ENCODE measurements around the gene EEFSEC. TPM values are rescaled to one million over a fixed set of nuclear protein-coding genes. Genes with fewer than 3 reads are reported as not detected.

The EEFSEC gene
- total RNA-seq, 1 donor from 2014 or later, result 2.6 TPM

DNA sequence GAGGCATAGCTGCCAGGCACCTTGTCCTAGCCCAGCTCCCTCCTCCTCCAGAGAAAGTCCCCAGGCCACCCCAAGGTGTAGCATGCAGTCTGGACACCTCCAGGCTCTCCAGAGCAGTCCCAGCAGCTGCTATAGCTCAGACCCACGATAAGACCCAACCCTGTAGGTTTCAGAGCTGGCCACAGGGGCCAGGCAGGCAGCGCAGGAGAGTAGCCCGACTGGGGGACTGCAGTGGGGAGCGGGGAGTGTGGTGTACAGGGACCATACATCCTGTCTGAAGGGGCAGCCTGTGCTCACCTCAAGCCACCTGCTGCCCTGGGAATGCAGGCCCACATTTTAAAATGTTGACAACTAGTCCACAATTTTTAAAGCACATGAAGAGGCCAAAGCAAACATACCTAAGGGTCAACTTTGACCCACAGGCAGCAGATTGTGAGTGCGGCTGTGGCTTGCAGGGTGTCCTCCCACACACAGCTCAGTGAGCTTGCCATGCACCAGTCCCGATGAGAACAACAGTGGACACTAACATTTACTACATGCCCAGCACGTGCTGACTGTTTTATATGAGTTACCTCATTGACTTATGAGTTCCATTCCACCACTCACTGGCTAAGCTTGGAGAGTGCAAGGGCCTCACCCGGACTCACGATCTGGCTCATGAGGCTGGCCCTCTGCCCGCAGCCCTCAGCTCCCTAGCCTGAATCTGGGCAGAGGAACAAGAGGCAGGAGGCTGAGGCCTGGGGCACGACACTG lies 232.0 kb downstream of the EEFSEC start:
- no peaks in the 10 kb centered on the region for H3K36me3 ChIP-seq (ENCODE audit: control insufficient read depth in 3 of 3, insufficient read depth in 3 of 3, low read length in 3 of 3)
- peaks cover 53 to 70% (median 58%) of the 10 kb centered on the region in 3 donors for H3K4me1 ChIP-seq (ENCODE audit: control insufficient read depth in 3 of 3, insufficient read depth in 3 of 3, low read length in 3 of 3)
- no peaks in the 10 kb centered on the region for H3K27me3 ChIP-seq (ENCODE audit: control insufficient read depth in 3 of 3, insufficient read depth in 3 of 3, low read length in 3 of 3)
- peak overlapping the region in 2 of 3 donors; percentile 66 to 68 for H3K9ac ChIP-seq (ENCODE audit: low read depth in 1 of 3, low read length in 3 of 3)
- H3K27ac ChIP-seq (ENCODE audit: low read depth, low read length), result peak overlapping the region; percentile 33
- H3K9me3 ChIP-seq (ENCODE audit: control insufficient read depth in 3 of 3, low read length in 3 of 3), result no peaks in the 10 kb centered on the region
- no peak overlapping the region for H3K4me3 ChIP-seq (ENCODE audit: low read length in 3 of 3)

DNA sequence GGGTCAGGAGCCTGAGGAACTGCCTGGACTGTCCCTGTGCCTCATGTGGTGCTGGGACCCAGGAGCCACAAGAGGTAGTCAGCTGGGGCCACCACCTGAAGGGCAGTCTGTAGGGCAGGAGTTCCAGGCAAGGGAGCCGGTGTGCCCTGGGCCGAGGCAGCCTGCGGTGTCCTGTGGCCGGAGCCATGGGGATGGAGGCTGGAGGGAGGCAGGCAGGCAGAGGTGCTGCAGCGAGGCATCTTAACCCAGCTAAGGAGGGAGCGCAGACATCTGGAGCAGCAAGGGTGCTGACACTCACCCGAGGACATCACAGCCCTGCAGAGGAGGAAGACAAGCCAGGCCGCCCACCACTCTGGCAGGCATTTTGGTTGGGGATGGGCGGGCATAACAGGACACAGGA lies 235.7 kb downstream of the EEFSEC start:
- no peak overlapping the region for H3K4me3 ChIP-seq (ENCODE audit: low read length in 3 of 3)
- H3K9me3 ChIP-seq (ENCODE audit: control insufficient read depth in 3 of 3, low read length in 3 of 3), result no peaks in the 10 kb centered on the region
- H3K27ac ChIP-seq (ENCODE audit: low read depth, low read length), result no peak overlapping the region
- H3K27me3 ChIP-seq (ENCODE audit: control insufficient read depth in 3 of 3, insufficient read depth in 3 of 3, low read length in 3 of 3), result no peaks in the 10 kb centered on the region
- no peak overlapping the region for H3K9ac ChIP-seq (ENCODE audit: low read depth in 1 of 3, low read length in 3 of 3)
- peaks cover 44 to 61% (median 47%) of the 10 kb centered on the region in 3 donors for H3K4me1 ChIP-seq (ENCODE audit: control insufficient read depth in 3 of 3, insufficient read depth in 3 of 3, low read length in 3 of 3)
- no peaks in the 10 kb centered on the region for H3K36me3 ChIP-seq (ENCODE audit: control insufficient read depth in 3 of 3, insufficient read depth in 3 of 3, low read length in 3 of 3)

DNA sequence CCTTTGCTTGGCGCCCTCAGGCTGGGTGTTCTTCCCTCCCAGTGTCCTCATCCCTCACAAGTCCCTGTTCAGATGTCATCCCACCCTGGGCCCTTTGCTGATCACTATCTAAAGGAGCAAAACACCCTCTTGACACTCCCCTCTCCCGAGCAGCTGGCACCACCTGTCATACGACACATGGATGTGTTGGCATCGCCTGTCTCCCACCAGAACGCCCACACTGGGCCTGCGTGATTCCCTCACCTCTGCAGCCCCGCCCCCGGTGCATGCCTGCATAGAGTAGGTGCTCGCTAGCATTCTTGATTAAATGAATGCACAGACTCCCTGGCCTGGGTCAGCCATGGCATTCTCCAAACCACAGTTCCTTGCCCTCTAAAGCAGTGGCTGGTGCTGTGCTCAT lies 237.6 kb downstream of the EEFSEC start:
- peaks cover 26 to 52% (median 36%) of the 10 kb centered on the region in 3 donors for H3K4me1 ChIP-seq (ENCODE audit: control insufficient read depth in 3 of 3, insufficient read depth in 3 of 3, low read length in 3 of 3)
- no peak overlapping the region for H3K9ac ChIP-seq (ENCODE audit: low read depth in 1 of 3, low read length in 3 of 3)
- no peaks in the 10 kb centered on the region for H3K9me3 ChIP-seq (ENCODE audit: control insufficient read depth in 3 of 3, low read length in 3 of 3)
- no peak overlapping the region for H3K4me3 ChIP-seq (ENCODE audit: low read length in 3 of 3)
- no peaks in the 10 kb centered on the region for H3K36me3 ChIP-seq (ENCODE audit: control insufficient read depth in 3 of 3, insufficient read depth in 3 of 3, low read length in 3 of 3)
- no peaks in the 10 kb centered on the region for H3K27me3 ChIP-seq (ENCODE audit: control insufficient read depth in 3 of 3, insufficient read depth in 3 of 3, low read length in 3 of 3)
- H3K27ac ChIP-seq (ENCODE audit: low read depth, low read length), result no peak overlapping the region

DNA sequence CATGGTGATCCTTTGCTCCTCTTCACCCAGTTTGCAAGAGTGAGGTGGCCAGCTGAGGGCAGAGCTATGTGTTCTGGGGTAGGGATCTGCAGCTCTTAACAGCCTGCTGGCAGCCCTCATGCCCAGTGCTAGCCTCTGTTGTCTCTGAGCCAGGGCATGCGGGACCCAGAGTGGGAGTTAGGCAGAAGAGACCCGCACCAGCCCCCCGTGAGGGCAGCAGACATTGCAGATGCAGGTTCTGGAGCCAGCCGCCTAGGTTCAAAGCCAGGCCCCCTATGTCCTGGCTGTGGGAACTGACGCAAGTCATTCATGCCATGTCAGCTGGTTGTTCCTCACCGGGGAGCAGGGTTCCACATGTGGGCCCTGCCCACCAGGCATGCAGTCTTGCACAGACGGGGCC lies 238.7 kb downstream of the EEFSEC start:
- H3K9ac ChIP-seq (ENCODE audit: low read depth in 1 of 3, low read length in 3 of 3), result no peak overlapping the region

DNA sequence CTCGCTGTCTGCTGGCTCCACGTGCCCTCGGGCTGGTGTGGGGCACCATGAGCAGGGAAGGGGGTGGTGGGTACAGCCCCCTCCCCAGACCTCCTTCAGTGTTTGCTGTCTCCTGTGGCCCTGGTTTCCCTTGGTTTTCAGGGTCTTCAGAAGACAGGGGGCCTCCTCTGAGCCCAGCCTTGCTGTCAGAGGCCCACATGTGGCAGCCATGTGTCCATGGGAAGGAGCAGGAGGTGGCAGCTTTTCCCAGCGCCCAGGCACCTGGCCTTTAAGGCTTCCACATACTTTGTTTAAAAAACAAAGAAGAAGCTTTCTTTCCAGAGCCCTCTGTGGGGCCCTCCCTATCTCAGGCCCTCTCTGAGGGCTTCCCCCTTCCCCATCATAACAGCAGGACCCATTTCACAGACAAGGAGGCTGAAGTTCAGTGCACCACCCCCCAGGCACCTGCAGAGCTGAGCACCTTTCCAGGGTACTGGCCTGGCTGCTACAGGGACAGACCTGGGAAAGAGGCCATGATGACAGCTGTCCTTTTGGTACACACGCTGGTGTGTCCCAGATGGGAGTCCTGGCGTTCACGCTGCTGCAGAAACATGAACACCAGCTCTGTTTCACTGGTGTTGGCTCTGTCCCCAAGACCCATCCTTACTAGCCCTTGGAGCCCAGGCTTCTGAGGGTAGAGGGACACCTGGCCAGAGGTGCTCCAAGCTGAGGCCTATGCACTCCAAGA lies 239.7 kb downstream of the EEFSEC start:
- H3K9me3 ChIP-seq (ENCODE audit: control insufficient read depth in 3 of 3, low read length in 3 of 3), result no peaks in the 10 kb centered on the region
- H3K9ac ChIP-seq (ENCODE audit: low read depth in 1 of 3, low read length in 3 of 3), result peak overlapping the region in 2 of 3 donors; percentile 33 to 40
- peaks cover 21 to 39% (median 21%) of the 10 kb centered on the region in 3 donors for H3K4me1 ChIP-seq (ENCODE audit: control insufficient read depth in 3 of 3, insufficient read depth in 3 of 3, low read length in 3 of 3)

More for the DNA sequence above, 238.7 kb downstream of the EEFSEC start:
- H3K36me3 ChIP-seq (ENCODE audit: control insufficient read depth in 3 of 3, insufficient read depth in 3 of 3, low read length in 3 of 3), result no peaks in the 10 kb centered on the region
- H3K9me3 ChIP-seq (ENCODE audit: control insufficient read depth in 3 of 3, low read length in 3 of 3), result no peaks in the 10 kb centered on the region
- no peaks in the 10 kb centered on the region for H3K27me3 ChIP-seq (ENCODE audit: control insufficient read depth in 3 of 3, insufficient read depth in 3 of 3, low read length in 3 of 3)
- H3K4me3 ChIP-seq (ENCODE audit: low read length in 3 of 3), result no peak overlapping the region
- H3K4me1 ChIP-seq (ENCODE audit: control insufficient read depth in 3 of 3, insufficient read depth in 3 of 3, low read length in 3 of 3), result peaks cover 18 to 43% (median 25%) of the 10 kb centered on the region in 3 donors
- no peak overlapping the region for H3K27ac ChIP-seq (ENCODE audit: low read depth, low read length)

DNA sequence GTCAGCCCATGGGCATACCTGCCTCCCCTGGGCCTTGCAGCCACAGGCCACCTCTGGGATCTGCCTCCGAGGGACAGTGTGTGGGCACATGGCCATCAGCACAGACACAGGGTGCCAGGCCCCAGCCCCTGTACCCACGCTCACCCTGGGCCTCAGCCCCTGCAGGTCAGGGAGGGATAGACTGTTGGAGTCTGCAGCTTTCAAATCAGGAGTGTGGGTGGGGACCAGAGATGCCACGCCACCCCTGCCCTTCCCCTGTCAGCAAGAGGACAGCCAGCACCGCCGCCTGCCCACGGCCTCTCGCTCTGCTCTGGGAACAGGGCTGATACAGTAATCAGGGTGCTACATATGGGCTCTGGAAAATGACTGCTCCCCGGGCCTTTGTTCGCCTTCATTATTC lies 240.8 kb downstream of the EEFSEC start:
- no peaks in the 10 kb centered on the region for H3K9me3 ChIP-seq (ENCODE audit: control insufficient read depth in 3 of 3, low read length in 3 of 3)
- no peak overlapping the region for H3K4me3 ChIP-seq (ENCODE audit: low read length in 3 of 3)
- no peaks in the 10 kb centered on the region for H3K27me3 ChIP-seq (ENCODE audit: control insufficient read depth in 3 of 3, insufficient read depth in 3 of 3, low read length in 3 of 3)
- H3K9ac ChIP-seq (ENCODE audit: low read depth in 1 of 3, low read length in 3 of 3), result no peak overlapping the region
- H3K27ac ChIP-seq (ENCODE audit: low read depth, low read length), result no peak overlapping the region
- no peaks in the 10 kb centered on the region for H3K36me3 ChIP-seq (ENCODE audit: control insufficient read depth in 3 of 3, insufficient read depth in 3 of 3, low read length in 3 of 3)
- H3K4me1 ChIP-seq (ENCODE audit: control insufficient read depth in 3 of 3, insufficient read depth in 3 of 3, low read length in 3 of 3), result peaks cover 21 to 38% (median 21%) of the 10 kb centered on the region in 3 donors

More for the DNA sequence above, 239.7 kb downstream of the EEFSEC start:
- Histone ChIP-seq H3K36me3 (ENCODE audit: control insufficient read depth in 3 of 3, insufficient read depth in 3 of 3, low read length in 3 of 3) (no peaks in the 10 kb centered on the region), H3K4me3 (ENCODE audit: low read length in 3 of 3) (no peak overlapping the region), H3K27ac (ENCODE audit: low read depth, low read length) (no peak overlapping the region), H3K27me3 (ENCODE audit: control insufficient read depth in 3 of 3, insufficient read depth in 3 of 3, low read length in 3 of 3) (no peaks in the 10 kb centered on the region)

DNA sequence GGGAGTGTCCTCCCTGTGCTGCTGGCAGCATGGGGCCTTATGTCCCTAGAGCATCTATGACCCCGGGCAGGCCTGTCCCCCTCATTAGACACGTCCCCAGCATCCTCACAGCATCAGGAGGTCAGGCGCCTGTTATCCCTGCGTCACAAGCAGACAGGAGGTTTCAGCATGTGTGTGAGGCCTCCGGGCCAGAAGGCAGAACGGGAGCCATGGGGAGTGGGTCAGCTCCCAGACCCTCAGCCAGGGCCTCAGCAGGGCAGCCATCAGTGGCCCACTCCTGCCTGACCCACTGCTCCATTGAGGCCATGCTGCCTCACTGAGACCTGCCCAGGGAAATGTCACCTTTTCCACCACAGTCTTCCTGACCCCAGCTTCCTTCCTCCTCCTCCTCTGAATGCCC lies 241.8 kb downstream of the EEFSEC start:
- peaks cover 16 to 35% (median 21%) of the 10 kb centered on the region in 3 donors for H3K4me1 ChIP-seq (ENCODE audit: control insufficient read depth in 3 of 3, insufficient read depth in 3 of 3, low read length in 3 of 3)

DNA sequence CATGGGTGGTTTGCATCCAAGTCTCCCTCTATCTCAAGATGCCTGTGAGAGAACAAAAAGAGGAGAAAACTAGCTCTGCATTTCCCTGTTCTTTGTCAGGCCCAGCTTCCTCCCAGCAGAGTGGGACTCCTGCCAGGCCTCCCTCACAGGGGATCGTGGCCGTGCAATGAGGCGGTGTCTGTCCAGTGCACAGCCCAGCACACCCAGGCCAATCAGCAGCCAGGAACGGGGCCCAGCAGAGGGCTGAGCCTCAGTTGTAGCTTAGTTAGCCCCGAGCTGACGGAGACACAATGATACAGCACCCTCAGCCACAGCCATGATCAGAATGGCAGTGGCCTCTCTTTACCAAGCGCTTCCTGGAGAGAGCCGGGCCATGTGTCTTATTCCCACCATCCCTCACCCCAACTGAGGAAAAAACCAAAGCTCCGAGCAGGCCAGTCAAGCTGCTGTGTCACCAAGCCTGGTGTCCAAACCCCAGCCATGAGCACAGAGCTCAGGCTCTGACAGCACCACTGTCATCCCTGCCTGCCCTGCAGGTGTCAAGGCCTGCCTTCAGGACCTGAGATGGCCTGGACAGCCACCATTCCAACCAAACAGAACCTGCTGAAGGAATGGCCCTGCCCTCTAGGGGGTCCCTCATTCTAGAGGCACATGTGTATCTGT lies 242.3 kb downstream of the EEFSEC start:
- Histone ChIP-seq H3K9me3 (ENCODE audit: control insufficient read depth in 3 of 3, low read length in 3 of 3) (no peaks in the 10 kb centered on the region), H3K4me1 (ENCODE audit: control insufficient read depth in 3 of 3, insufficient read depth in 3 of 3, low read length in 3 of 3) (peaks cover 16 to 35% (median 21%) of the 10 kb centered on the region in 3 donors), H3K4me3 (ENCODE audit: low read length in 3 of 3) (no peak overlapping the region), H3K36me3 (ENCODE audit: control insufficient read depth in 3 of 3, insufficient read depth in 3 of 3, low read length in 3 of 3) (no peaks in the 10 kb centered on the region), H3K9ac (ENCODE audit: low read depth in 1 of 3, low read length in 3 of 3) (peak overlapping the region in 2 of 3 donors; percentile 3 to 33), H3K27ac (ENCODE audit: low read depth, low read length) (no peak overlapping the region), H3K27me3 (ENCODE audit: control insufficient read depth in 3 of 3, insufficient read depth in 3 of 3, low read length in 3 of 3) (no peaks in the 10 kb centered on the region)

More for the DNA sequence above, 241.8 kb downstream of the EEFSEC start:
- no peaks in the 10 kb centered on the region for H3K27me3 ChIP-seq (ENCODE audit: control insufficient read depth in 3 of 3, insufficient read depth in 3 of 3, low read length in 3 of 3)
- H3K36me3 ChIP-seq (ENCODE audit: control insufficient read depth in 3 of 3, insufficient read depth in 3 of 3, low read length in 3 of 3), result no peaks in the 10 kb centered on the region
- no peak overlapping the region for H3K9ac ChIP-seq (ENCODE audit: low read depth in 1 of 3, low read length in 3 of 3)
- H3K9me3 ChIP-seq (ENCODE audit: control insufficient read depth in 3 of 3, low read length in 3 of 3), result no peaks in the 10 kb centered on the region
- H3K27ac ChIP-seq (ENCODE audit: low read depth, low read length), result no peak overlapping the region
- H3K4me3 ChIP-seq (ENCODE audit: low read length in 3 of 3), result no peak overlapping the region

DNA sequence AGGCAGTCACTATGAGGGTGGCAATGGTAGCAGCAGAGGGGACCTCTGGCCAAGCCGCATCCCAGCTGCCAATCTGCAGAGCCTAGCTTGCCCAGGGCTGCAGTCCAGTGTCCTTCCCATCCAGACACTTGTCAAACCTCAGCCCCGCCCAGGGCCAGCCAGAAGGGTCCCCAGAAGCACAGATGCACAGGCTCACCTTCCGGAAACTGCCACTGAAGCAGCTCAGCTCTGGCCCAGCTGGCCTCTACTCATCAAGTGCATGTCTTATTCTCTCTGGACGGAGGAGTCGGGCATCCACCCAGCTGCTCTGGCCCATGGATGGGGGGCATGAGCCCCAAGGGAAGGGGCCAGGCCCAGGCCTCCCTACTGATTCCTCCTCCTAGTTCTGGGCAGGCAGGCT lies 244.2 kb downstream of the EEFSEC start:
- Histone ChIP-seq H3K9me3 (ENCODE audit: control insufficient read depth in 3 of 3, low read length in 3 of 3) (no peaks in the 10 kb centered on the region), H3K27ac (ENCODE audit: low read depth, low read length) (no peak overlapping the region), H3K27me3 (ENCODE audit: control insufficient read depth in 3 of 3, insufficient read depth in 3 of 3, low read length in 3 of 3) (no peaks in the 10 kb centered on the region), H3K4me3 (ENCODE audit: low read length in 3 of 3) (no peak overlapping the region), H3K9ac (ENCODE audit: low read depth in 1 of 3, low read length in 3 of 3) (peak overlapping the region in 1 of 3 donors; percentile 20), H3K4me1 (ENCODE audit: control insufficient read depth in 3 of 3, insufficient read depth in 3 of 3, low read length in 3 of 3) (peaks cover 20 to 31% (median 27%) of the 10 kb centered on the region in 3 donors), H3K36me3 (ENCODE audit: control insufficient read depth in 3 of 3, insufficient read depth in 3 of 3, low read length in 3 of 3) (no peaks in the 10 kb centered on the region)

Data from skeletal muscle tissue (tissue), 4 donors.